Smooth muscle cell (in vitro differentiated cells): ENCODE results near the gene ENKUR. TPM values are rescaled to one million over a fixed set of nuclear protein-coding genes. Genes with fewer than 3 reads are reported as not detected.

Source experiments
- DNase-seq: peaks from one replicate; lab custom pipeline; 2025; ENCODE audit not compliant: unreplicated experiment; lab: John Stamatoyannopoulos, UW
- H2AFZ ChIP-seq: fragments of 200-600 bp; sonication (generic); 2 replicates; pipeline ENCODE4 v1.6.0; 2016; ENCODE audit warnings: antibody characterized with exemption, low read depth, mild to moderate bottlenecking
- H3F3A ChIP-seq: fragments of 200-600 bp; sonication (generic); 2 replicates; pipeline ENCODE4 v1.6.0; 2017; ENCODE audit warnings: antibody characterized with exemption, low read depth
- H3K27ac ChIP-seq: fragments of 200-600 bp; sonication (generic); 2 replicates; pipeline ENCODE4 v1.5.1; 2016; ENCODE audit warnings: low read depth, mild to moderate bottlenecking
- H3K27me3 ChIP-seq: fragments of 200-600 bp; sonication (generic); 2 replicates; pipeline ENCODE4 v1.6.1; 2016; ENCODE audit warnings: low read depth, mild to moderate bottlenecking
- H3K36me3 ChIP-seq: fragments of 200-600 bp; sonication (generic); 2 replicates; pipeline ENCODE4 v1.5.1; 2016; ENCODE audit warnings: low read depth
- H3K4me1 ChIP-seq: fragments of 200-600 bp; sonication (generic); 2 replicates; pipeline ENCODE4 v1.5.1; 2016; ENCODE audit warnings: low read depth
- H3K4me2 ChIP-seq: fragments of 200-600 bp; sonication (generic); 2 replicates; pipeline ENCODE4 v1.6.0; 2016; ENCODE audit warnings: mild to moderate bottlenecking
- H3K4me3 ChIP-seq: fragments of 200-600 bp; sonication (generic); 2 replicates; pipeline ENCODE4 v1.5.1; 2016; ENCODE audit warnings: mild to moderate bottlenecking
- H3K79me2 ChIP-seq: fragments of 200-600 bp; sonication (generic); 2 replicates; pipeline ENCODE4 v1.6.0; 2016; ENCODE audit warnings: low read depth, mild to moderate bottlenecking
- H3K9ac ChIP-seq: fragments of 200-600 bp; sonication (generic); 2 replicates; pipeline ENCODE4 v1.6.0; 2016; ENCODE audit warnings: low read depth
- H3K9me3 ChIP-seq: fragments of 200-600 bp; sonication (generic); replicated peaks from 2 replicates; pipeline ENCODE4 v1.5.1; 2016; ENCODE audit warnings: low read depth
- H4K20me1 ChIP-seq: fragments of 200-600 bp; sonication (generic); 2 replicates; pipeline ENCODE4 v1.6.0; 2016; ENCODE audit warnings: low read depth
- WGBS: methylation state at CpG from one replicate; pipeline ENCODE4 v1.1.7; 2016; ENCODE audit warnings: low lambda C conversion rate; 5-methylcytosine and 5-hydroxymethylcytosine counted together
- polyA plus RNA-seq: library from polyadenylated mRNA; unstranded; fragments of >200 nt; fragmentation: Nextera tagmentation; extraction: Ambion mirVana; gene quantifications from 2 replicates; pipeline ENCODE4 v1.2.1, GENCODE V29; 2016
- total RNA-seq: library from RNA; depleted of rRNA; stranded (reverse); fragments of >200 nt; gene quantifications from 2 replicates; pipeline ENCODE4 v1.2.3, GENCODE V29; 2014
- TF ChIP-seq, protein P1 (sequence below): fragments of 200-600 bp; sonication (generic); IDR thresholded peaks from 2 replicates; pipeline ENCODE4 v1.5.1; 2017; ENCODE audit warnings: borderline replicate concordance, mild to moderate bottlenecking, antibody characterized with exemption; ENCODE audit not compliant: insufficient read depth, poor library complexity, severe bottlenecking

The ENKUR gene
- total and polyA plus RNA-seq, 2 experiments from 2014 or later = 0.58 TPM; not detected in 1

DNA sequence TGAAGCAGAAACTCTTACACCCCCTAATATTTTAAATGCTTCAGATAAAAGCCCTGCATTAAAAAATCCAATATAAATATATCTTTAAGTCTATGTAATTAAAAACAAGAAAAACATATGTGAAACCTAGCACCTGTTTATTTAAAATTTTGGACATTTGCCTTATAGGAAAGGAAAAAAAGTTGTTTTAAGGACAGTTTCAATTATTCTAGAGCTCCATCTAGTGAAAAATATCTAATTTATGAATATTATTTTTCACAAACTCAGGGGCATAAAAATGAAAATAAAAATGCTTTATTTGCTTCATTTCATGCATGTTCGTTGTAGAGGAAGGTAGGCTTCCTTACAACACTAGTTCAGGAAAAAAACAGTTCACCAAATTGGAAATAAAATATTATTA lies 26.1 kb downstream of the ENKUR start:
- TF ChIP-seq, protein P1, sequence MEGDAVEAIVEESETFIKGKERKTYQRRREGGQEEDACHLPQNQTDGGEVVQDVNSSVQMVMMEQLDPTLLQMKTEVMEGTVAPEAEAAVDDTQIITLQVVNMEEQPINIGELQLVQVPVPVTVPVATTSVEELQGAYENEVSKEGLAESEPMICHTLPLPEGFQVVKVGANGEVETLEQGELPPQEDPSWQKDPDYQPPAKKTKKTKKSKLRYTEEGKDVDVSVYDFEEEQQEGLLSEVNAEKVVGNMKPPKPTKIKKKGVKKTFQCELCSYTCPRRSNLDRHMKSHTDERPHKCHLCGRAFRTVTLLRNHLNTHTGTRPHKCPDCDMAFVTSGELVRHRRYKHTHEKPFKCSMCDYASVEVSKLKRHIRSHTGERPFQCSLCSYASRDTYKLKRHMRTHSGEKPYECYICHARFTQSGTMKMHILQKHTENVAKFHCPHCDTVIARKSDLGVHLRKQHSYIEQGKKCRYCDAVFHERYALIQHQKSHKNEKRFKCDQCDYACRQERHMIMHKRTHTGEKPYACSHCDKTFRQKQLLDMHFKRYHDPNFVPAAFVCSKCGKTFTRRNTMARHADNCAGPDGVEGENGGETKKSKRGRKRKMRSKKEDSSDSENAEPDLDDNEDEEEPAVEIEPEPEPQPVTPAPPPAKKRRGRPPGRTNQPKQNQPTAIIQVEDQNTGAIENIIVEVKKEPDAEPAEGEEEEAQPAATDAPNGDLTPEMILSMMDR = peak; percentile 17
- no peak overlapping the region for H3K9ac ChIP-seq
- WGBS = 81% methylated on average over 1 of the region's 1 CpG
- H2AFZ ChIP-seq = no peak overlapping the region
- no peaks in the 10 kb centered on the region for H4K20me1 ChIP-seq
- H3K27me3 ChIP-seq = no peaks in the 10 kb centered on the region
- no peak overlapping the region for H3K4me2 ChIP-seq
- no peaks in the 10 kb centered on the region for H3K36me3 ChIP-seq
- H3K4me3 ChIP-seq = no peak overlapping the region
- DNase-seq = no peak
- no peaks in the 10 kb centered on the region for H3K4me1 ChIP-seq
- H3F3A ChIP-seq = no peaks in the 10 kb centered on the region
- H3K79me2 ChIP-seq = no peaks in the 10 kb centered on the region
- H3K27ac ChIP-seq = no peak overlapping the region
- H3K9me3 ChIP-seq = no peaks in the 10 kb centered on the region

DNA sequence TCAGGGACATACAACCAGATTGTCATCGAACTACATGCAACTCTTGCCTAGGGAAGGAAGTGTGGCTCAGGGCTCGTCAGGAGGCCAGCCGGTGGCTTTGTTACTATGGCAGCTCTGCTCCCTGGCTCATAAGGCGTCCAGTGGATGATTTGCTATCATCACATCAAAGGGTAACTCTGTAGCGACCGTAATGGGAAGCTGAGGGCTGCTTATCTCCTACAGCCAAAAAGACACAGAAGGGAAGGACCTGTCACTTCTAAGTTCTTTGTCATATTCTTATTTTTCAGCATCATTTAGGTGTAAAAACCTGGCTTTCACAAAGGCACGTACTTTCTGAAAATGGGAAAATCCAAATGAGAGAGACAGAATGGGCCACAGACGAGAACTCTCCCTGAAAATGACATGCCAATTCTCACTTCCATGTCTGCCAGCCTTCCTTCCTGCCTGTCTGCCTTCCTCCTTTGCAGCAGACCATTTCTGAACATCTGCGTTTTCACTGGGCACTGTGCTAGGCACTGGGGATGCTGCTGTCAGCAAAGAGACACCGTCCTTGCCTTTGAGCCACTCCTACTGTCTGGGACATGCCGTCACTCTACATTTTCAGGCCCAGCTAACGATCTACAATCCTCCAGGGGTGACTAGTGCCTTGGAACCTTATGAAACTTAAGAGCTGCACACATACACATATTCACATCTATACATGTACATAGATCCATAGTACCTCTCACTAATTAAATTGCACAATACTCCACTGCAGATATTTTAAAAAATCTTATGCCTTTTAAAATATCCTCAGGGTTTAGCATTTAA lies 26.9 kb downstream of the ENKUR start:
- Histone ChIP-seq H3K36me3 (no peaks in the 10 kb centered on the region), H3K9ac (no peak overlapping the region), H3K27me3 (no peaks in the 10 kb centered on the region), H3K27ac (no peak overlapping the region), H3K79me2 (no peaks in the 10 kb centered on the region), H4K20me1 (no peaks in the 10 kb centered on the region), H3F3A (no peaks in the 10 kb centered on the region), H3K4me1 (no peaks in the 10 kb centered on the region), H2AFZ (peak overlapping the region; percentile 27), H3K4me2 (no peak overlapping the region), H3K4me3 (no peak overlapping the region), H3K9me3 (no peaks in the 10 kb centered on the region)
- no peak for DNase-seq
- TF ChIP-seq, protein P1 = no peak
- WGBS = 64% methylated on average over 12 of the region's 12 CpGs

DNA sequence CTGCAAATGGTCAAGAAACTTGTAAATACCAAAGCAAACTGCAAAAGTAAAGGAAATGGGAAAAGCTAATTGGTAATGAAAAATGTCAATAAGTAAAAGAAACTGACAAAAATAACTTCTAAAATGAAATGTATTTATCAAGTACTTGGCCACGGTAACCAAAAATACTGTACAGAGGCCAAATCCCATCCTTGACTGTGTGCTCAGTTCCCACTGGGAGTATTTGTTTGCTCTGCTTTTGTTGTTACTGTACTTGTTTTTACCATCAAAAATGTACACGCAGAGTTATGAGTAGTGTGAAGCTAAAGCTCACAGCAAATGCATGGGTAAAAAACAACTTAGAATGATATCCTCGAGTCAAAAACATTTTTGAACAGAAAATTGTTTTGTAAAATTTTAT lies 31.1 kb downstream of the ENKUR start:
- Histone ChIP-seq H3K36me3 (no peaks in the 10 kb centered on the region), H3K9me3 (no peaks in the 10 kb centered on the region), H3K9ac (no peak overlapping the region), H2AFZ (no peak overlapping the region), H3K79me2 (no peaks in the 10 kb centered on the region), H4K20me1 (no peaks in the 10 kb centered on the region), H3K27ac (no peak overlapping the region), H3K27me3 (no peaks in the 10 kb centered on the region), H3F3A (no peaks in the 10 kb centered on the region), H3K4me1 (no peaks in the 10 kb centered on the region), H3K4me3 (no peak overlapping the region), H3K4me2 (no peak overlapping the region)
- WGBS = 79% methylated on average over 3 of the region's 3 CpGs
- TF ChIP-seq, protein P1 = no peak
- no peak for DNase-seq

DNA sequence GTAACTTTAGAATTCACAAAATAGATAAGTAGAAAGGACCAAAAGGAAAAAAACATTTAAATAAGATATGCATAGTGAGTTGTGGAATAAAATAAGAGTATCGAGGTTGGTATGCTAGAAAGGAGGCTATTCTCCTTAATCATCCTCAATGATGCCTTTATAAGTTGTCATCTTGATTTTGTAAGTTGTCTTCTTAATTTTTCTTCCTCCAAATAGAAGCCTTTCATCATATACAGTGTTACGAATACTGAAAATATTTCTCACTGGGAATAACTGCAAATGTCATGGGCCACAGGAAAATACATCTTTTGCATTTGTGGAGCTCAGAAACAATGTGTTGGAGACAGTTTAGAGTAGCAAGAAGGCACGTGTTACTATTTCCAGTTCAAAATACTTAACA lies 32.0 kb downstream of the ENKUR start:
- H3K4me2 ChIP-seq = no peak overlapping the region
- no peak overlapping the region for H3K9ac ChIP-seq
- TF ChIP-seq, protein P1 = no peak

More for the DNA sequence above, 32.0 kb downstream of the ENKUR start:
- Histone ChIP-seq H3K9me3 (no peaks in the 10 kb centered on the region), H3K4me3 (no peak overlapping the region), H3K79me2 (no peaks in the 10 kb centered on the region), H3K27me3 (no peaks in the 10 kb centered on the region), H3K27ac (no peak overlapping the region), H3K4me1 (no peaks in the 10 kb centered on the region), H4K20me1 (no peaks in the 10 kb centered on the region), H3K36me3 (no peaks in the 10 kb centered on the region), H3F3A (no peaks in the 10 kb centered on the region), H2AFZ (no peak overlapping the region)
- no peak for DNase-seq
- 86% methylated on average over 3 of the region's 3 CpGs for WGBS
